PFSK-1 (cell line): ENCODE data around the gene ABCD3.

Source experiments
- FOXP2 ChIP-seq: optimal IDR thresholded peaks from 2 replicates; pipeline ENCODE3; 2011; ENCODE audit warnings: borderline replicate concordance, control low read depth, inconsistent platforms; ENCODE audit not compliant: insufficient read depth; ENCODE audit errors: extremely low read length, extremely low read depth
- POLR2AphosphoS5 ChIP-seq: IDR thresholded peaks from 2 replicates; pipeline ENCODE4 v1.6.1; 2012; ENCODE audit warnings: low read depth, mild to moderate bottlenecking, control low read depth, low read length, moderate library complexity
- REST ChIP-seq, 2 experiments: IDR thresholded peaks; 2 replicates each; pipeline versions ENCODE4 v1.6.1 to v1.8.0; 2011 to 2012; ENCODE audit warnings: low read depth in 2 of 2, low read length in 2 of 2, control low read depth in 1 of 2, inconsistent platforms in 1 of 2, mild to moderate bottlenecking in 1 of 2, moderate library complexity in 1 of 2; ENCODE audit not compliant: insufficient read depth in 1 of 2
- SIN3A ChIP-seq: IDR thresholded peaks from 2 replicates; pipeline ENCODE4 v1.6.1; 2012; ENCODE audit warnings: mild to moderate bottlenecking, low read length, moderate library complexity, borderline replicate concordance; ENCODE audit not compliant: insufficient read depth
- TAF1 ChIP-seq: IDR thresholded peaks from 2 replicates; pipeline ENCODE4 v1.6.1; 2012; ENCODE audit warnings: low read length, control low read depth, borderline replicate concordance; ENCODE audit not compliant: insufficient read depth

DNA sequence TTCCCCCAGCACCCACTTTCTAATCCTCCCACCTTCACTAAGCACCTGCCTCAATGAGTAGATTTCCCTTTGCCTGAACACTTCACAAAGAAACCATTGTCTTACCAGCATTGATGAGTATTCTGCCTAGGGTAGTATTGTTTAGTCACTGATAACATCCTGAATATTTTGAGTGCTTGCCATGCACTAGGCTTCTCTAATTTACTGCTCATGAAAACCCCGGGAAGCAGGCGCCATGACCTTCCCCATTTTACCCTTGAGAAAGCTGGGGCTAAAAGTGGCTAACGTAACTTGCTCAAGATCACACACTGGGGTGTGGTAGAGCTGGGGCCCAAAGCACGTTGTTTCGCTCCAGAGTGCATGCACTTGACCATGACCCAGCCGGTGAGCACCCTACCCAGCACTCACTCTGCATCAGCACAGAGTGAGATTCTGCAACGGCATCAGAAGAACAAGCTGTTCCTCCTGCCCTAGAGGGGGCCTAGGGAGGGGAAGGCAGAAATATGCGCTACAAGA, 133.9 kb downstream of the ABCD3 start:
- TF ChIP-seq REST (IDR thresholded peaks at IDR 0.05; ENCODE audit: insufficient read depth in 1 of 2, low read depth in 2 of 2, low read length in 2 of 2) (no peak), TAF1 (no peak), POLR2AphosphoS5 (no peak), SIN3A (no peak), FOXP2 (no peak)
